Measurements from ENCODE around the gene TBKBP1. TPM values are rescaled to one million over a fixed set of nuclear protein-coding genes. Genes with fewer than 3 reads are reported as not detected.

Gene TBKBP1
- total and polyA plus RNA-seq, 2 donors from 2014 or later: 10.1 to 11.2 TPM

- Histone ChIP-seq H3K4me1 (ENCODE audit: control insufficient read depth in 2 of 3, insufficient read depth in 2 of 3, low read depth in 1 of 3, low read length in 3 of 3) (no peaks in the 10 kb centered on the region), H3K9ac (ENCODE audit: low read length in 3 of 3) (no peak overlapping the region), H3K9me3 (ENCODE audit: control insufficient read depth in 2 of 3, insufficient read depth in 1 of 3, low read length in 3 of 3) (no peaks in the 10 kb centered on the region), H3K27ac (ENCODE audit: low read depth in 2 of 2, low read length in 2 of 2) (no peak overlapping the region), H3K36me3 (ENCODE audit: control insufficient read depth in 2 of 3, insufficient read depth in 3 of 3, low read length in 3 of 3) (peaks cover 22 to 74% (median 55%) of the 10 kb centered on the region in 3 donors), H3K4me3 (ENCODE audit: low read length in 3 of 3) (no peak overlapping the region), H3K27me3 (ENCODE audit: control insufficient read depth, insufficient read depth, low read length) (no peaks in the 10 kb centered on the region)
- DNase-seq (no peak), FAIRE-seq (no peak)
- intact Hi-C loops (cut with DNase I): no loop called here
- TF ChIP-seq CTCF (IDR thresholded peaks at IDR 0.05; ENCODE audit: borderline replicate concordance, extremely low read depth, insufficient read depth): no peak
Observed at GRCh38 chr17:47669081-47669480, 24.9 kb upstream of the TBKBP1 start.

- H3K9me3 ChIP-seq (ENCODE audit: control insufficient read depth in 2 of 3, insufficient read depth in 1 of 3, low read length in 3 of 3): no peaks in the 10 kb centered on the region
- H3K9ac ChIP-seq (ENCODE audit: low read length in 3 of 3): no peak overlapping the region
- peaks cover 18 to 80% (median 51%) of the 10 kb centered on the region in 3 donors for H3K36me3 ChIP-seq (ENCODE audit: control insufficient read depth in 2 of 3, insufficient read depth in 3 of 3, low read length in 3 of 3)
- no peaks in the 10 kb centered on the region for H3K4me1 ChIP-seq (ENCODE audit: control insufficient read depth in 2 of 3, insufficient read depth in 2 of 3, low read depth in 1 of 3, low read length in 3 of 3)
- intact Hi-C loops (cut with DNase I): no loop called here
- TF ChIP-seq CTCF (IDR thresholded peaks at IDR 0.05; ENCODE audit: borderline replicate concordance, extremely low read depth, insufficient read depth): no peak
- no peak for DNase-seq
- H3K4me3 ChIP-seq (ENCODE audit: low read length in 3 of 3): no peak overlapping the region
- no peaks in the 10 kb centered on the region for H3K27me3 ChIP-seq (ENCODE audit: control insufficient read depth, insufficient read depth, low read length)
- no peak overlapping the region for H3K27ac ChIP-seq (ENCODE audit: low read depth in 2 of 2, low read length in 2 of 2)
- FAIRE-seq: no peak
Observed at GRCh38 chr17:47670064-47670463, 23.9 kb upstream of the TBKBP1 start.

- H3K9ac ChIP-seq (ENCODE audit: low read length in 3 of 3): no peak overlapping the region
- H3K4me3 ChIP-seq (ENCODE audit: low read length in 3 of 3): no peak overlapping the region
- no peak overlapping the region for H3K27ac ChIP-seq (ENCODE audit: low read depth in 2 of 2, low read length in 2 of 2)
- H3K4me1 ChIP-seq (ENCODE audit: control insufficient read depth in 2 of 3, insufficient read depth in 2 of 3, low read depth in 1 of 3, low read length in 3 of 3): no peaks in the 10 kb centered on the region
- peaks cover 27 to 90% (median 65%) of the 10 kb centered on the region in 3 donors for H3K36me3 ChIP-seq (ENCODE audit: control insufficient read depth in 2 of 3, insufficient read depth in 3 of 3, low read length in 3 of 3)
- no peaks in the 10 kb centered on the region for H3K9me3 ChIP-seq (ENCODE audit: control insufficient read depth in 2 of 3, insufficient read depth in 1 of 3, low read length in 3 of 3)
- FAIRE-seq (no peak), DNase-seq (no peak)
- intact Hi-C loops (cut with DNase I): no loop called here
- no peak for TF ChIP-seq CTCF (IDR thresholded peaks at IDR 0.05; ENCODE audit: borderline replicate concordance, extremely low read depth, insufficient read depth)
- no peaks in the 10 kb centered on the region for H3K27me3 ChIP-seq (ENCODE audit: control insufficient read depth, insufficient read depth, low read length)
Observed at GRCh38 chr17:47674499-47674898, 19.5 kb upstream of the TBKBP1 start.
